Glutamatergic neuron (in vitro differentiated cells): ENCODE data around the gene SHH. TPM values are rescaled to one million over a fixed set of nuclear protein-coding genes. Genes with fewer than 3 reads are reported as not detected.

Source experiments
- DNase-seq: peaks from one replicate; pipeline ENCODE4 v3.0.0; 2022
- H3K27ac Mint-ChIP-seq: one replicate; pipeline ENCODE4 v1.8.0; 2020; ENCODE audit warnings: mild to moderate bottlenecking, mixed read lengths, inconsistent platforms; ENCODE audit not compliant: unreplicated experiment
- H3K27me3 Mint-ChIP-seq: one replicate; pipeline ENCODE4 v1.8.0; 2020; ENCODE audit warnings: mild to moderate bottlenecking, moderate library complexity, mixed read lengths, inconsistent platforms; ENCODE audit not compliant: unreplicated experiment
- H3K36me3 Mint-ChIP-seq: one replicate; pipeline ENCODE4 v1.8.0; 2020; ENCODE audit warnings: mild to moderate bottlenecking, mixed read lengths, inconsistent platforms; ENCODE audit not compliant: unreplicated experiment
- H3K4me1 Mint-ChIP-seq: one replicate; pipeline ENCODE4 v1.8.0; 2020; ENCODE audit warnings: mild to moderate bottlenecking, low read depth, mixed read lengths, inconsistent platforms; ENCODE audit not compliant: unreplicated experiment
- H3K4me3 Mint-ChIP-seq: one replicate; pipeline ENCODE4 v1.8.0; 2020; ENCODE audit warnings: mild to moderate bottlenecking, mixed read lengths, inconsistent platforms; ENCODE audit not compliant: unreplicated experiment
- H3K9me3 Mint-ChIP-seq: one replicate; pipeline ENCODE4 v1.8.0; 2020; ENCODE audit warnings: mild to moderate bottlenecking, moderate library complexity, mixed read lengths, inconsistent platforms; ENCODE audit not compliant: unreplicated experiment
- CTCF ChIP-seq: fragments of 200-600 bp; sonication (generic); IDR thresholded peaks from one replicate; pipeline ENCODE4 v1.5.0; 2021; ENCODE audit not compliant: partially characterized antibody, unreplicated experiment
- total RNA-seq: library from RNA; stranded (reverse); fragmentation: NEBNext Ultra II Directional; extraction: Animal tissue kit (Norgen Biotek cat#: 25700); gene quantifications from one replicate; pipeline ENCODE4 v1.2.1, GENCODE V29; 2021; ENCODE audit not compliant: unreplicated experiment

Gene SHH
- total RNA-seq, 1 donor from 2014 or later: not detected

DNA sequence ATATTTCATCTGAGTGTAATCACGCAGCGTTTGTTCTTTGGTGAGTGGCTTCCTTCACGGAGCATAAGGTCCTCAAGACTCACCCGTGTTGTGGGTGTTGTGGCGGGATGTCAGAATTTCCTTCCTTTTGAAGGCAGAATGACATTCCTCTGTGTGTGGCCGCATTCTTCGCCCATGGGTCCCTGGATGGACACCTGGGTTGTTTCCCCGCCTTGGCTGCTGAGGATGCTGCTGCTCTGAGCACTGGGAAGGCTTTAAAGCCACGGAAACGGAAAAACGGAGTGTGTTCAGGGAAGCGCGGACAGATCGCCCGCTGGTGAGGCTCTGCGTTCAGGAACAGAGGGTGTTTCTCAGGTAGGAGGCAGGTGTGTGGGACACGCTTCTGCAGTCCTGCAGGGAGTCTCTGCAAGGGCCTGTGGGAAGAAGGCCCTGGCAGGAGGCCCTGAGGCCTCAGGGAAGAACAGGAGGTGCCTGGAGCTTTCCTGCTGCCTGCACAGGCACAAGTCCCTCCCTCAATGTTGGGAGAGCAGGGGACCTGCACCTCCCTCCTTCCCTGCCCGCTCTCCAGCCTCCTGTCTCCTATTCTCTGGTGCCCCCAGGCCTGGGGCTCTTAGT lies 35.7 kb upstream of the SHH start:
- Mint-ChIP-seq H3K4me1 (no peaks in the 10 kb centered on the region), H3K4me3 (no peak overlapping the region), H3K9me3 (no peaks in the 10 kb centered on the region), H3K36me3 (no peaks in the 10 kb centered on the region), H3K27me3 (no peaks in the 10 kb centered on the region), H3K27ac (no peak overlapping the region)
- no peak for TF ChIP-seq CTCF
- no peak for DNase-seq

GRCh38 chr7:155846936-155847335 lies 34.7 kb upstream of the SHH start:
- no peaks in the 10 kb centered on the region for H3K36me3 Mint-ChIP-seq
- H3K9me3 Mint-ChIP-seq: no peaks in the 10 kb centered on the region
- no peaks in the 10 kb centered on the region for H3K27me3 Mint-ChIP-seq
- no peaks in the 10 kb centered on the region for H3K4me1 Mint-ChIP-seq
- H3K4me3 Mint-ChIP-seq: no peak overlapping the region
- no peak for TF ChIP-seq CTCF
- DNase-seq: no peak
- H3K27ac Mint-ChIP-seq: no peak overlapping the region

GRCh38 chr7:155846156-155846555 lies 33.9 kb upstream of the SHH start:
- H3K4me3 Mint-ChIP-seq: no peak overlapping the region
- no peaks in the 10 kb centered on the region for H3K9me3 Mint-ChIP-seq
- no peaks in the 10 kb centered on the region for H3K4me1 Mint-ChIP-seq
- H3K36me3 Mint-ChIP-seq: no peaks in the 10 kb centered on the region
- H3K27ac Mint-ChIP-seq: no peak overlapping the region
- no peak for TF ChIP-seq CTCF
- no peaks in the 10 kb centered on the region for H3K27me3 Mint-ChIP-seq
- DNase-seq: no peak

GRCh38 chr7:155845226-155845625 lies 33.0 kb upstream of the SHH start:
- H3K36me3 Mint-ChIP-seq: no peaks in the 10 kb centered on the region
- TF ChIP-seq CTCF: no peak
- DNase-seq: no peak
- H3K27ac Mint-ChIP-seq: no peak overlapping the region
- no peak overlapping the region for H3K4me3 Mint-ChIP-seq
- no peaks in the 10 kb centered on the region for H3K9me3 Mint-ChIP-seq
- peaks cover under 1% of the 10 kb centered on the region for H3K27me3 Mint-ChIP-seq
- no peaks in the 10 kb centered on the region for H3K4me1 Mint-ChIP-seq

- TF ChIP-seq CTCF: no peak
- H3K4me3 Mint-ChIP-seq: no peak overlapping the region
- H3K27me3 Mint-ChIP-seq: peaks cover 2% of the 10 kb centered on the region
- H3K27ac Mint-ChIP-seq: no peak overlapping the region
- H3K4me1 Mint-ChIP-seq: no peaks in the 10 kb centered on the region
- no peaks in the 10 kb centered on the region for H3K9me3 Mint-ChIP-seq
- no peaks in the 10 kb centered on the region for H3K36me3 Mint-ChIP-seq
- DNase-seq: no peak
These were observed 32.3 kb upstream of the SHH start for GRCh38 chr7:155844526-155844925.
